Inflammatory macrophage (primary cell): ENCODE data around the gene BCAP31.
"Not testable (repeated sequence)": the region's sequence is repeated elsewhere in the genome, so short reads cannot be mapped to it uniquely, and the experiment has no call there.

Experiments used
- DNase-seq, 2 donors: peaks; one replicate each; pipeline ENCODE4 v3.0.0-alpha.2; 2020 to 2022

Gene BCAP31

DNA sequence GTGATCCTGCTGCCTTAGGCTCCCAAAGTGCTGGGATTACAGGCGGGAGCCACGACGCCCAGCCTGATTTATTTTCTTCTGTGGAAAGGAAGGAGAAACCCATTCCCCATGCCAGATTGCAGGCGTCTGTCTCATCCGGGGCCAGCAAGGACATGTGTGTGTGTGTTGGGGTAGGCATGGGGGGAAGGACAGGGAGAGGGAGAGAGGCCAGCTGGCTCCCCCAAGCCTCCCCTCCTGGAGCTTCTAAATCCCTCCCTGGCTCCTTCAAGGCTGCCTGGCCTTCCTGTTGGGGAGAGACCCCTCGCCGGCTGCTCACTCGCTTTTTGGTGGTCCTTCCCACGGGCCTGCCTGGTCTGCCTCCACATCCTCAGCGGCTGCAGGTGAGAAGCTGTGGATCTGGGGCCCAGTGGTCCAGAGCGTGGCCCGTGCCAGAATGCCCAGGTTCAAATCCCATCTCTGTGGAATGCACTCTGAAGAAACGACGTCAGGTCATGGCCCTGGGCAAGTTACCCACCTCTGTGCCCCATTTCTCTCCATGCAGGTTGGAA lies 38.5 kb upstream of the BCAP31 start:
- no peak for DNase-seq

DNA sequence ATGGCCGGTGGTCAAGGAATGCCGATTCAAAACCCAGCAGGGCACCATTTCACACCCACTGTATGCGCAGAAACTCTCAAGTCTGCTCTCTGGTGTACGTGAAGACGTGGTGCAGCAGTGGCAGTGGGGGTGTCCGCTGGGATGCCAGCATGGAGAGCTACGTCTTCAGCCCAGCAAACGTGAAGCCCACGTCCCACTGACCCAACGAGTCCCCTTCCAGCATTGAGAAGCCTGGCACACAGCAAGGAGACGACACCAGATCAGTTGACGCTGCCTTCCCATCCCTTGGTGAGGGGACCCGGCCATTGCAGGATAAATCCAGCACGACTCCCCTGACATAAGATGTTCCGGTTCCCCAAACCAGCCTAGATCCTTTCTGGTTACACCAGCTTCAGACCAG lies 37.7 kb upstream of the BCAP31 start:
- no peak for DNase-seq

DNA sequence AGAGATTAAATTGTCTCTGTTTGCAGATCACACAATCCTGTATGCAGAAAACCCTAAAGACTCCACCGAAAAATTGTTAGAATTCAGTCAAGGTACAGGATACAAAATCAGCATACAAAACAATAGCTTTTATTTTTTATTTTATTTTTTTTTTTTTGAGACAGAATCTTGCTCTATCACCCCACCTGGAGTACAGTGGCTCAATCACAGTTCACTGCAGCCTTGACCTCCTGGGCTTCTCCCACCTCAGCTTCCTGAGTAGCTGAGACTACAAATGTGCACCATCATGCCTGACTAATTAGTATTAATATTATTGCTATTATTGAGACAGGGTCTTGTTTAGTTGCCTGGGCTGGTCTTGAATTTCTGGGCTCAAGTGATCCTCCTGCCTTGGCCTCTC lies 30.9 kb upstream of the BCAP31 start:
- no peak for DNase-seq

DNA sequence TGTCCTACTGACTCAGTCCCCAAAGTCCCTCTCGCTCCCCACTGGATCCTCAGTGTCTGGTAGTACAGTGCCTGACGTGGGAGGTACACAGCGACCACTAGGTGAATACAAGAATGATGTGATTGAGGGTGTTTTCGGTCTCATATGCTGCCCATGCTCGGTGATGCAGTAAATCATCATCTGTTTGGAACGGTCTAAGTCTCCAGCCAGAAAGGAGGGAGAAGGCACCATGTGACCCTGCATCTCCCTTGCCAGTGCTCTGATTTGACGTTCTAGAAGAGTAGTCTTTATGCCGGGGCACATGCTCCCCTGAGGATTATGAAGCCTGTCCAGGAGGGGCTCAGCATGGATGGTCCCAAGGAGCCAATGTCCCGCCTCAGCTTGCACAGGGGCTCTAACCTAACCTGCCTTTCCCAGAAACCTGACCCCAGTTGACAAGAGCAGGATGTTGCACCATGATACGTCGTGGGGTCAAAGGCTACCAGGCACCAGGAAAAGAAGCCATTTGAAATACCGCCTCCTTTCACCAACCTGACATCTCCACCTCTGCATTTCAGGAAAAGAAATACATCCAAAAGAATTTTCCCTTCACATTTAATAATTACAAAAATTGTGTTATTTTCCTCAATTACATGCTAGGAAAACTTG lies 26.1 kb upstream of the BCAP31 start:
- DNase-seq = no peak

DNA sequence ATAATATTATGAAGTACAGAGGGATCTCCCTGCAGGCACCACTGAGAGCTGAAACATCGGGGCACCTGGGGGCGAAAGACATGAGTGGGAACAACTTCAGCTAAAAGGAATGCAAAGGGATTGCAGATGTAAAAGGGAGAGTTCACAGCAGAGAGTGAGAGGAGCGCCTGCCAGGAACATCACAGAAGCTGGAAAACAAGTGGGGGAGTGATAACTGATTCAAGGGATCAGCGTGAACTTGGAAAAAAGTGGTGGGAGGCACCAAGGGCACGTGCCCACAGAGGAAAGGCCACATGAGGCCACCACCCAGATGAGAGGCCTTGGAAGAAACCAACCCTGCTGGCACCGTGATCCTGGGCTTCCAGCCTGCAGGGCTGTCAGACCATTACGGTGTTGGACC lies 24.8 kb upstream of the BCAP31 start:
- DNase-seq = not testable (repeated sequence)

DNA sequence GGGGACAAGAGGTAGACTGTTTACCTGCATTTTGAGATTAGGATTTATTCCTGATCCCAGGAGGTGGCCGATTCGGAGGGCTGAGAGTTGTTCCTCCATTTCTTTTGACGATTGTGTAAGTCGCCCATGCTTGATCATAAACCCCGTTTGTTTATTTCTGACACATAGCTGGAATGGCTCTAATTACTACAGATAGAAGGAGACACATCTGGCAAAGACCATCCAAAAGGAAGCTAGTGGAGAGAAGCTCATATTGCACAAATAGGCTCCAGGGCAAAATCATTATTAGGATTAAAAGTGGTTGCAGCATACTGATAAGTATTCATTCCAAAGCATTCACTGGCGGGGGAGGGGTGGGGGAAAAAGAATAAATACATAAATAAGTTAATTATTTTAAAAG lies 22.8 kb upstream of the BCAP31 start:
- not testable (repeated sequence) for DNase-seq

DNA sequence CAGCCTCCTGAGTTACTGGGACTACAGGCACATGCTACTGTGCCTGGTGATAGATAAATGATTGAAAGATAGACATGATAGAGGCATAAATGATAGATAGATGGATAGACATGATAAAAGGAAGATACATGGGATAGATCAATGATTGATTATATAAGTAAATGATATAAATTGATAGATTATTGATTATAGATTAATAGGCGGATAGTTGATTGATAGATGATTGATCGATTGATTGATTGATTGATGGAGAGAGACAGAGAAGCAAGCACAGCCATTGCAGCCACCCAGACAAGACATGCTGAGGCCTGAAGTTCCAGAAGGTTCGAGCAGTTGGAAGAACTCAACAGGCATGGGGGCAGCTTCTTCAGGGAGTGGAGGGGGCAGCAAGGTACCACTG lies 22.2 kb upstream of the BCAP31 start:
- DNase-seq = no peak

DNA sequence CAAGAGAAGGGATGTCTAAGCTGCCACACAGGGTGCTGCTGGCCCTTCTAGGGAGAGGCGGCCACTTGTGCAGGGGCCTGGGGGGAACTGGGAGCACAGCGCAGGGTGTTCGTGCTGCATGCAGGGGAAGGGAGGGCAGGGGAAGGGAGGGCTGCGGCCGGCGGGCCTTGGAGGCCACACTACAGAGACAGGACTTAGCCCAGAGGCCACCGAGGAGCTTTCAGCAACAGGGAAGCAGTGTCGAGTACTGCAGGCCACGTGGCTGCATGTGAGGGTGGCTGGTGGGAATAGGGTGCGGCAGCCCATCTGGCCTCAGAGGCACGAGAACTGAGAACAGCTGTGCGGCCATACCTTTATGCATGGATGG lies 20.9 kb upstream of the BCAP31 start:
- DNase-seq = not testable (repeated sequence)

DNA sequence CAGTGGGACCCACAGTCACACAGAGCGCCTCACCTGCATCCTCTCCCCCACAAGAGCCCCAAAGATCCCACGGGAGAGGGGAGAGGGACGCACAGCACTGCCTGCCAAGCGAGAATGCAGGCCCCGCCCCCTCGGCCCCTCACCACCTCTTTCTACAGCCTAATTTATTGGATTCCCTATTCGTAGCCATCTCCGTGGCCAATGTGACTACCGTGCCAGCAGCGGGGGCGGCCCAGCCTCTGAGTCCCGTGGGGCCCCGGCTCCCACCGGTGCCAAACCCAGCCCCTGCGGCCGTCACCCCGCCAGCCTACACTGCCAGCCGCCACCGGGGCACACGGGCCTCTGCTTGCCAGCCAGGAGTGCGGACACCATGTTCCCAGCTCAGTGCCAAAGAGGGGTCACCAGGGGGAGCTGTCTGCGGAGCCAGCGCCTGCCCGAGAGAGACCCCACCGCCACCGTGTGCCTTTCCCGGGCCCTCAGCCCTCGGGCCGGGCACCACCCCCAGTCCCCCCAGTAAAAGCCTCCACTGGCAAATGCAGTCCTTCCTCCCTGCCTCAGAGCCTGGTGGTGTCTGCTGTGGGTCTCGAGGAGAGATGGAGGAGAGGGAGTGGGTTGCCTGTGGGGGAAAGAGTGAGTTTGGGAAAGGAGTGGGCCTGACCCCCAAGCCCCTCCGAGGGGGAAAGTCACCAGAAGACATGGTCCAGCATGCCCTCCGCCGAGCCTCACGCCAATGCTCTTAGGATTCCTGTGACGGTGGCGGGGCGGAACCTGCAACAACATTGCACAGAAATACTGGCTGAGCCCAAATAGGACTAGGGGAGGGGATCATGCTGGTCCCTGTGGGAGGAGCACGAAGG lies 20.3 kb upstream of the BCAP31 start:
- DNase-seq = no peak

DNA sequence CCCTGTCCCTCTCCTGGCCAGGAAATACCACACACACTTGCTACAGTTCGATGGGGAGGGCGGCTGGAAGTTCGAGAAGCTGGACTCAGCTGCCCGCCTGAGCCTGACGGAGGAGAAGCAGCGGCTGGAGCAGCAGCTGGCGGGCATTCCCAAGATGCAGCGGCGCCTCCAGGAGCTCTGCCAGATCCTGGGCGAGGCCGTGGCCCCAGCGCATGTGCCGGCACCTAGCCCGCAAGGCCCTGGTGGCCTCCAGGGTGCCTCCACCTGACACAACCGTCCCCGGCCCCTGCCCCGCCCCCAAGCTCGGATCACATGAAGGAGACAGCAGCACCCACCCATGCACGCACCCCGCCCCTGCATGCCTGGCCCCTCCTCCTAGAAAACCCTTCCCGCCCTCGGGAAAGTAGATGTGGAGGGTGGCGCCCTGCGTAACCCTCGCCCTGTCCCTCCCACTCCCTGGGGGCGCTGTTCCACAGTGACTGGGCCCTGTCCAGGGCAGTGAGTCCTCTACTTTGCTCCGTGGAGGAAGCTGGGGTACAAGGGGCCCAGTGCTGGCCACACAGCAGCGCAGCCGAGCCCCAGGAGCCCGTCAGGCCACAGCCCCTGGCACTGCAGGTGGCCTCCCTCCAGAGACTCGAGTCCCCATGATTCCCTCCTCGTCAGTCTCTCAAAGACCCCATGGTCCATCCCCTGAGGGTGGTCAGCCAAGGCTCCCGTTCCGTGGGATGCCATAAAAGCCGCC lies 19.5 kb upstream of the BCAP31 start:
- DNase-seq = not testable (repeated sequence)

DNA sequence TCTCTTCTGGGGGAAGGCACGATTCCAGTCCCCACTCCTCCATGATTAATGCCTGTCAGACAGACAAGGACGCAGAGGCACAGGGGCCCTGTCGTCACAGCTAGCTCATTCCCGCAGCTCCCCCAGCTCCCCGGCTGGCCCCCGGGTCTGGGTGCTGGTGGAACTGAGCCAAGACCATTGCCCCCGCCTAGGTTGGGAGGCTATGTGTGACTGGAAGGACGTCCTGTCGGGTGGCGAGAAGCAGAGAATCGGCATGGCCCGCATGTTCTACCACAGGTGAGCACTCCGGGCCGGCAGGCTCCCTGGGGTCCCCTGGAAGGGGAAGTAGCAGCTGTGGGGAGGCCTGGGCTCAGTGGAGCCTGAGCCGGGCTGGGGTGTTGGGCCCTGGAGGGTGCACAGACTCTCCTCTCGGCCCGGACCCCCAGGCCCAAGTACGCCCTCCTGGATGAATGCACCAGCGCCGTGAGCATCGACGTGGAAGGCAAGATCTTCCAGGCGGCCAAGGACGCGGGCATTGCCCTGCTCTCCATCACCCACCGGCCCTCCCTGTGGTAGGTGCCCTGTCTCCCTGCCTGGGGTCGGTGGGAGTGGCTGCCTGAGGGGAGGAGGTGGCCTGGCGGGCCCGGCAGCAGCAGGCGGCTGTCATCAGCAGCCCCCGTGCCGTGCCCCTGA lies 18.7 kb upstream of the BCAP31 start:
- not testable (repeated sequence) for DNase-seq

DNA sequence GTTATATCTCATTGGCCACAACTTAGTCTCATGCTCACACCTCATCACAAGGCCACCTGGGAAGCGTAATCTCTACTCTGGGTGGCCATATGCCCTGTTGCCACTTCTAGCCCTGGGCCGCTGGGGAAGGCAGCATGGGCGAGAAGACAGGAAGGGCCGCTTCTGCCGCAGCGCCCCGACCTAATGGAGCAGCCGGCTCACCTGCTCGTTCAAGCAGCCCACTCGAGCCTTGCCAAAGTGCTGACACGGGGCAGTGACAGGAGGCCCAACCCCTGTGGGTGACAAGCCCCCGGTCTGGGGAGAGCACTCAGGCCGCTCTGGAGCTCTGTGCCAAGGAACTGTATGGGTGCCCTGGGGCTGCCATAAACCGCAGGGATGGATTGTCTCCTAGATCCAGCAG lies 17.9 kb upstream of the BCAP31 start:
- DNase-seq = not testable (repeated sequence)

DNA sequence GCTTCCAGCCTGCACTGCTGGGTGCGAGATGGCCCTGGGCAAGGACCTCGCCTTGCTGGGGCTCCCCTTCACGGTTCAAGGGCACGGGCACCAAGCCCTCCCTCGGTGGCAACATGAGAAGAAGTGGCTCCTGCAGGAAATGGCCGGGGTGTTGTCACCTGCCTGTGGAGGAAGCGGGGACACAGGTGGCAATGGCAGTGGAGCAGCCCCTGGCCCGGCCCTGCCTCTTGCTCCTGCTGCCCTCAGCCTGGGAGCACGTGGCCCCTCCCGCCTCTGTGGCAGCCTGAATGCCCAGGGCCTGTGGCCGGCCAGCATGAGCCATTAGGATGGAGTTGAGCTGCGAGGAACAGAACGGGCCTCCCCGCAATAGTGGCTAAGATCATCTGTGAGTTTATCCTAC lies 17.3 kb upstream of the BCAP31 start:
- DNase-seq = no peak

DNA sequence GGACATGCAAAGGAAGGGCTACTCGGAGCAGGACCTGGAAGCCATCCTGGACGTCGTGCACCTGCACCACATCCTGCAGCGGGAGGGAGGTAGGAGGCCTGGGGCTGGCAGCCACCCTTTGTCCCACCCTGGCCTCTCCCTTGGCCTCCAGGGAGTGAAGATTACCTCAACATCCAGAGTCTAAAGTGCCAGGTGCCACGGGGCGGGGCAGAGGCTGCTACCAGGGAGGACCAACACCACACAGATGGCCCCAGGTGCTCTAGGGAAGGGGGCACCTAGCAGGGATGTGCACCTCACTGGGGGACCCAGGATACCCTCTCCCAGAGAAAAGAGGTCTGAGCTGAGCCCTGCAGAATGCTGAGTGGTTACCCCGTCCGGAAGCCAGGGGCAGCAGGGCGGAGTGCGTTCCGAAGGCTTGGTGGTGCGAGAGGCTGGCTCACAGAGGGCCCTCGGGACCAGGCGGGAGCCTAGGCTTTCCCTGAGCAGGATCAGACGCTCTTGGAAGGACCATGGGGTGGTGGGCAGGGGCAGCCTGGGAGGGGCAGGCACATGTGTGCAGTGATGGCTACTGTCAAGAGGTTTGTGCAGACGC lies 16.5 kb upstream of the BCAP31 start:
- DNase-seq = no peak

DNA sequence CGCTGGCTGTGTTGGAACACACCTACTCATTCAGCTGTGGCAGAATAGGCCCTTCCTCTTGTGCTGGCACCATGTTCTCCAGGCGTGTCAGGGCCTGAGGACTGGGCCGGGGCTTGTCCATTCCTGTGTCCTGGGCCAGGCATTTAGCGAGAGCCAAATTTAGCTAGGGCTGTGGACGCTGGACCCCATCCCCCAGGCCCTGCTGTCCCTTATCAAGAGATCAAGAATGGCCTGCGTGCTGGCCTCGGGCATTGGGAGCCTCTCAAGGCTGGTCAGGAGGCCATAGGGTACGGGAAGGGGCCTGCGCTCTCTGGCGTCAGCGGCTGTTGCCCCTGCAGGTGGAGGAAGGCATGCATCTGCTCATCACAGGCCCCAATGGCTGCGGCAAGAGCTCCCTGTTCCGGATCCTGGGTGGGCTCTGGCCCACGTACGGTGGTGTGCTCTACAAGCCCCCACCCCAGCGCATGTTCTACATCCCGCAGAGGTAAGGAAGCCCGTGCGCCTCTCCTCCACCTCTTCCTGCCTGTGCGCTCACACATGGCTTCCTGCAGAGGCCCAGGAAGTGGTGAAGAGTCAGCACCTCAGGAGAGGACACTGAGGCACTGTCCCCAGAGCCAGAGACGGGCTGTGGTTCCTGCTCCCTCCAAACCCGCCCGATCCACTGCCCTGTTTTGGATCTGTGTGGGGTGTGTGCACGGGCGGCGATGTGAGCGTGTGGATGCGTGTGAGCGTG lies 15.7 kb upstream of the BCAP31 start:
- no peak for DNase-seq

DNA sequence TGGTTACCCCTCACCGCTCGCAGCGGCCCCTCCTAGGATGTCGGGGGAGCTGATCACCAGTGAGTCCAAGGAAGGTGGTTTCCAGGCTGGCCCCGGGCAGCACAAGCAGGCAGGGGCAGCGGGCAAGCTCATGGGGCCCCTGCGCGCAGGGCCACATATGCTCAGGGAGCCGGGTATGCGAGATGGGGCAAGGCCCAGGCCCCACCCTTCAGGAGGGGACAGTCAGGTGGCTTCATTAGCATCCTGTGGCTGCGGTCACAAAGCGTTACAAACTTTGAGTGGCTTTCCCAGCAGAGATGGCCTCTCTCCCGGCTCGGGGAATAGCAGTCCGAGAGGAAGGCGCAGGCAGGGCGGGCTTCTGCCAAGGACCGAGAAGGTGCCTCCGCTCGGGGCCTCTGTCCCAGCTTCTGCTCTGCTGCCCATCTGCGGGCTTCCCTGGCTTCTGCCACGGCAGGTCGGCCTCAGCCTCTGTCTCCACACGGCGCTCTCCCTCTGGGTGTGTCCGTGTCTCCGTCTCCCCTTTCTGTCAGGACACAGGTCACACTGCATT lies 13.9 kb upstream of the BCAP31 start:
- no peak for DNase-seq

DNA sequence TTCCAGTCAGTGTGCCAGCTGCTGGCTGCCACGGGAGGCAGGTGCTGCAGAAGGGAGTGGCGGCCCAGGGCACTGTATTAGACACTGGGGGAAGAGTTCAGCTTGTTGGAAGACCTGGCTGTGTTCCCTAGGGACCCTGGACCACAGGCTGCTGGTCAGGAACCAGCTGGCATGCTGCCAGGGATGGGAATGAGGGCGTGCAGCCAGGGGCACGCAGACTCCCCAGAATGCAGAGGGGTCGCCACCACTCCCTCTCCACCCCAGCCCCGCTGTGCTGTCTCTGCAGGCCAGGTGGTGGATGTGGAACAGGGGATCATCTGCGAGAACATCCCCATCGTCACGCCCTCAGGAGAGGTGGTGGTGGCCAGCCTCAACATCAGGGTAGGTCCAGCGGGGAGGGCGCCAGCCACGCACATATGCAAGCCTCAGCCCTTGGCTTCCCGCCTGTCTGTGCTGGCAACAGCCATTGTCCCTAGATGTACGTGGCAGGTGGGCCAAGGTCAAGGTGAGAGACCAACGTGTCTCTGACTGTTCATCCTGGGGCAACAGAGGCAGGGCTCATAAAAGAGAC lies 12.8 kb upstream of the BCAP31 start:
- no peak for DNase-seq

DNA sequence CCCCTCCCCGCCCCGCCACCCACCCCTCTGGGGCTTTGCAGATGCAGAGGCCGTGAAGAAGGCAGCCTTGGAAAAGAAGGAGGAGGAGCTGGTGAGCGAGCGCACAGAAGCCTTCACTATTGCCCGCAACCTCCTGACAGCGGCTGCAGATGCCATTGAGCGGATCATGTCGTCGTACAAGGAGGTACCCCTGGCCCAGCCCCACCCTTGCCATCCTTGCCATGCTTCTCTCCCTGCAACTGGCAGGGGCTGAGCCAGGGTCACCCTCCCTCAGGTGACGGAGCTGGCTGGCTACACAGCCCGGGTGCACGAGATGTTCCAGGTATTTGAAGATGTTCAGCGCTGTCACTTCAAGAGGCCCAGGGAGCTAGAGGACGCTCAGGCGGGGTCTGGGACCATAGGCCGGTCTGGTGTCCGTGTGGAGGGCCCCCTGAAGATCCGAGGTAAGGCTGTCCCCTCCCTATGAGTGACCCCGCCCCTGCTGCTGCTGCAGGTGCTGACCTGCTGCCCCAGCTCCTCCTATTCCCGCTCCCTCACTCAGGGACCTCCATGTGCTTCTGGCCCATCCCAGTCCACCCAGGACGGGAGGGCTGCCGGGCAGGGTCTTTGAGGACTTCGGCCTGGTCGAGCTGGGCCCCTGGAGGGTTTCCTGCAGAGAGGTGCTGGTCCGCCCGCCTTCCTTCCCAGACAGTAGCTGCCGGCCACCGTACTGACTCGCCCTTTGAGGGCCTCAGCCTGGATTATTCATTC lies 12.1 kb upstream of the BCAP31 start:
- no peak for DNase-seq

DNA sequence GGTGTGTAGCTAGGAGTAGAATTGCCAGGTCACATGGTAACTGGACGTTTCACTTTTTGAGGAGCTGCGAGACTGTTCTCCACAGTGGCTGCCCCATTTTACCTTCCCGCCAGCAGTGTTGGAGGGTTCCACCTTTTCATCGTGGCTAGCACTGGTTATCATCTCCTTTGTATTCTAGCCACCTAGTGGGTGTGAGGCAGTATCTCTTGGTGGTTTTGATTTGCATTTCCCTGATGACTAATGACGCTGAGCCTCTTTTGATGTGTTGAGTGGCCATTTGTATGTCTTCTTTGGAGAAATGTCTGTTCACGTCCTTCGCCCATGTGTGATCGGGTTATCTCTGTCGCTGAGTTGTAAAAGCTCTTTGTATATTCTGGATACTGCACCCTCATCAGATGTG lies 11.1 kb upstream of the BCAP31 start:
- DNase-seq = no peak

DNA sequence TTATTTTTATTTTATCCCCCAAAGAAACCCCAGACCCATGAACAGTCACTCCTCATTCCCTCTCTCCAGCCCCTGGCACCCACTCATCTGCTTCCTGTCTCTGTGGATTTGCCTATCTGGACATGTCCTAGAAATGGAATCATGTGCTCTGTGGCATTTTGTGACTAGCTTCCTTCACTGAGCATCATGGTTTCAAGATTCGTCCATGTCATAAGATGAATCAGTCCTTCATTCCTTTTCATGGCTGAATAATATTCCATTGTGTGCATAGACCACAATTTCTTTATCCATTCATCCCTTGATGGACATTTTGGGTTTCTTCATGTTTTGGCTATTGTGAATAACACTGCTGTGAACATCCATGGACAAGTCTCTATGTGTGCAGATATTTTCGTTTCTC lies 10.7 kb upstream of the BCAP31 start:
- DNase-seq = no peak
